IMR-90 (cell line): Measurements from ENCODE around the gene ETV7. TPM values are rescaled to one million over a fixed set of nuclear protein-coding genes. Genes with fewer than 3 reads are reported as not detected.

Experiments
- ATAC-seq: fragments of 200-7000 bp; cut with Tn5 transposase; 2 replicates; pipeline ENCODE4 v1.9.1; 2020; ENCODE audit warnings: low read depth, mild to moderate bottlenecking, moderate library complexity
- BruUV-seq: library from RNA; stranded (reverse); fragments of 400-500 nt; replicated peaks from 2 replicates; lab custom pipeline; 2021; lab: Mats Ljungman, UMichigan
- CTCF ChIA-PET: fragments of 300-600 bp; formaldehyde crosslinking; extraction: SDS; loops from one replicate; lab custom pipeline; 2021; ENCODE audit warnings: antibody characterized with exemption; lab: Yijun Ruan, JAX
- POLR2A ChIA-PET: fragments of 300-600 bp; sonication (Branson Sonifier 250); formaldehyde crosslinking; loops from one replicate; lab custom pipeline; 2022; ENCODE audit warnings: antibody characterized with exemption; ENCODE audit not compliant: unreplicated experiment; lab: Charles Lee
- DNase-seq: peaks from one replicate; pipeline ENCODE4 v3.0.0; 2013
- H2AFZ ChIP-seq: replicated peaks from 2 replicates; pipeline ENCODE3; 2013; ENCODE audit warnings: low read length, mild to moderate bottlenecking; ENCODE audit not compliant: poor library complexity
- H2AK5ac ChIP-seq: 2 replicates; pipeline ENCODE4 v1.6.1; 2013; ENCODE audit warnings: low read depth, low read length, inconsistent platforms
- H2AK9ac ChIP-seq: replicated peaks from 2 replicates; pipeline ENCODE3; 2013; ENCODE audit warnings: mild to moderate bottlenecking, low read depth, low read length, moderate library complexity; ENCODE audit not compliant: poor library complexity
- H2BK120ac ChIP-seq: 2 replicates; pipeline ENCODE4 v1.6.1; 2013; ENCODE audit warnings: low read depth, low read length, inconsistent platforms
- H2BK15ac ChIP-seq: 3 replicates; pipeline ENCODE4 v1.6.1; 2013; ENCODE audit warnings: low read depth, low read length, inconsistent platforms
- H2BK20ac ChIP-seq: 2 replicates; pipeline ENCODE4 v1.6.1; 2013; ENCODE audit warnings: low read depth, mild to moderate bottlenecking, inconsistent platforms, low read length, moderate library complexity
- H2BK5ac ChIP-seq: 2 replicates; pipeline ENCODE4 v1.6.1; 2013; ENCODE audit warnings: mild to moderate bottlenecking, low read depth, low read length, inconsistent platforms; ENCODE audit not compliant: poor library complexity, severe bottlenecking
- H3K14ac ChIP-seq: replicated peaks from 2 replicates; pipeline ENCODE4 v1.6.1; 2013; ENCODE audit warnings: low read depth, low read length, inconsistent platforms
- H3K18ac ChIP-seq: 2 replicates; pipeline ENCODE4 v1.6.1; 2013; ENCODE audit warnings: low read depth, low read length, control low read depth
- H3K23ac ChIP-seq: 2 replicates; pipeline ENCODE4 v1.6.1; 2013; ENCODE audit warnings: low read depth, low read length, inconsistent platforms
- H3K27ac ChIP-seq: 2 replicates; pipeline ENCODE4 v1.5.1; 2013; ENCODE audit warnings: mild to moderate bottlenecking, control low read depth, low read length; ENCODE audit not compliant: insufficient read depth
- H3K27me3 ChIP-seq: 2 replicates; pipeline ENCODE4 v1.6.1; 2013; ENCODE audit warnings: low read length; ENCODE audit not compliant: control insufficient read depth, insufficient read depth
- H3K36me3 ChIP-seq: 2 replicates; pipeline ENCODE4 v1.6.1; 2013; ENCODE audit warnings: low read length, mixed read lengths; ENCODE audit not compliant: control insufficient read depth, insufficient read depth
- H3K4ac ChIP-seq: 2 replicates; pipeline ENCODE4 v1.6.1; 2013; ENCODE audit warnings: low read depth, low read length, inconsistent platforms
- H3K4me1 ChIP-seq: 2 replicates; pipeline ENCODE4 v1.6.1; 2013; ENCODE audit warnings: low read length, mixed read lengths; ENCODE audit not compliant: control insufficient read depth, insufficient read depth
- H3K4me2 ChIP-seq: 2 replicates; pipeline ENCODE4 v1.6.1; 2013; ENCODE audit warnings: low read depth, mild to moderate bottlenecking, control low read depth, low read length, moderate library complexity
- H3K4me3 ChIP-seq: 2 replicates; pipeline ENCODE4 v1.5.1; 2013; ENCODE audit warnings: low read depth, mild to moderate bottlenecking, control low read depth, low read length, moderate library complexity; ENCODE audit not compliant: insufficient read depth
- H3K56ac ChIP-seq: 2 replicates; pipeline ENCODE4 v1.6.1; 2013; ENCODE audit warnings: low read length, inconsistent platforms; ENCODE audit not compliant: insufficient read depth; ENCODE audit errors: extremely low read depth
- H3K79me1 ChIP-seq, 2 experiments: 2 replicates each; pipeline ENCODE4 v1.6.1; 2013; ENCODE audit warnings: low read length in 2 of 2, inconsistent platforms in 1 of 2, low read depth in 1 of 2
- H3K9ac ChIP-seq: 2 replicates; pipeline ENCODE4 v1.6.1; 2013; ENCODE audit warnings: low read depth, low read length, control low read depth
- H3K9me1 ChIP-seq: 2 replicates; pipeline ENCODE4 v1.6.1; 2013; ENCODE audit warnings: low read length, inconsistent platforms; ENCODE audit not compliant: insufficient read depth
- H3K9me3 ChIP-seq: 2 replicates; pipeline ENCODE4 v1.6.1; 2013; ENCODE audit warnings: low read length; ENCODE audit not compliant: control insufficient read depth, insufficient read depth
- H4K20me1 ChIP-seq: 2 replicates; pipeline ENCODE4 v1.6.1; 2013; ENCODE audit warnings: low read length, inconsistent platforms; ENCODE audit not compliant: insufficient read depth
- H4K5ac ChIP-seq: 2 replicates; pipeline ENCODE4 v1.6.1; 2013; ENCODE audit warnings: mild to moderate bottlenecking, low read depth, low read length, control low read depth
- H4K8ac ChIP-seq, 2 experiments: 2 replicates each; pipeline ENCODE4 v1.6.1; 2013; ENCODE audit warnings: low read depth in 2 of 2, low read length in 2 of 2, control low read depth in 1 of 2, inconsistent platforms in 1 of 2
- H4K91ac ChIP-seq: 2 replicates; pipeline ENCODE4 v1.6.1; 2013; ENCODE audit warnings: low read depth, low read length, inconsistent platforms; ENCODE audit not compliant: insufficient read depth
- CEBPB ChIP-seq: IDR thresholded peaks from 2 replicates; pipeline ENCODE4 v1.6.1; 2012; ENCODE audit warnings: low read depth, low read length, improper control_type of control experiment
- SMC3 ChIP-seq: fragments of 150-350 bp; IDR thresholded peaks from 2 replicates; pipeline ENCODE4 v1.6.1; 2016; ENCODE audit warnings: low read depth, mild to moderate bottlenecking, antibody characterized with exemption, low read length, moderate library complexity
- WGBS, 2 experiments: methylation state at CpG; one replicate each; pipeline versions ENCODE4 v1.1.5 to v1.1.7; 2013; ENCODE audit warnings: missing lambda C conversion rate in 2 of 2; ENCODE audit not compliant: insufficient read length in 1 of 2; ENCODE audit errors: extremely low coverage in 2 of 2; 5-methylcytosine and 5-hydroxymethylcytosine counted together
- dilution Hi-C: fragments of 300-500 bp; cut with HindIII; formaldehyde crosslinking; loops from one replicate; pipeline ENCODE4 v1.14.3; 2018; ENCODE audit warnings: low sequenced_read_pairs; ENCODE audit not compliant: unreplicated experiment
- in situ Hi-C: fragments of 300-500 bp; cut with MboI; formaldehyde crosslinking; loops from 3 replicates; pipeline ENCODE4 v1.14.3; 2019; ENCODE audit warnings: low sequenced_read_pairs, inconsistent platforms, mixed read lengths
- intact Hi-C: fragments of 100-400 bp; cut with micrococcal nuclease; formaldehyde crosslinking; loops from 2 replicates; pipeline ENCODE4 v1.10.0; 2022
- polyA plus RNA-seq, 3 experiments: library from polyadenylated mRNA; depleted of rRNA; stranded (reverse); fragments of >200 nt; gene quantifications; 2 replicates each; pipeline ENCODE4 v1.2.3, GENCODE V29; 2012; ENCODE audit warnings: low replicate concordance in 1 of 3
- total RNA-seq: library from RNA; depleted of rRNA; stranded (reverse); fragments of >200 nt; gene quantifications from 2 replicates; pipeline ENCODE4 v1.2.3, GENCODE V29; 2012

The ETV7 gene
- total and polyA plus RNA-seq, 2 of the 4 experiments (the other 2 are of a cell fraction): 0.17 to 0.18 TPM

DNA sequence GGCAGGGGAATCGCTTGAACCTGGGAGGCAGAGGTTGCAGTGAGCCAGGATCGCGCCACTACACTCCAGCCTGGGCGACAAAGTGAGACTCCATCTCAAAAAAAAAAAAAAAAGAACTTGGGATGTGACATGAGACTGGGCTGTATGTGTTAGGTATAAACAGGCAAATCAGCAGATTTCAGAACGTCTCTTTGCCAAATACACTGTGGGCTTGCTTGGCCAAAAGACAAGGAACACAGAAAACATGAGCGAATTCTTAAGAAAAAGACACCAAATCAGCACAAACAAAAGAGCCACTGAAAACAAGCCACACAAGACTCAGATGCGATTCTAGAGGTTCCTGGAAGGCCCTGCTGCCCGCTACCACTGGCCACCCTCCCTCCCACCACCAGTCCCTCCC is 12.5 kb downstream of the ETV7 start:
- no peak overlapping the region for H2BK120ac ChIP-seq
- in situ Hi-C loops (no loop called here), intact Hi-C loops (no loop called here), dilution Hi-C loops (no loop called here)
- H3K23ac ChIP-seq: no peak overlapping the region
- no peak overlapping the region for H3K4ac ChIP-seq
- 80% methylated on average over 1 of the region's 8 CpGs; no CpG with 5 or more reads in 1 of the 2 experiments for WGBS, 2 experiments
- no peak overlapping the region for H2BK20ac ChIP-seq
- ChIA-PET CTCF (interaction anchor here (1.2 kb wide), 1 partner anchor 12 kb away, joined by 3 read pairs; no protein-coding TSS in a partner anchor), POLR2A (no interaction called here)
- DNase-seq: no peak
- H2BK15ac ChIP-seq: no peak overlapping the region
- H3K14ac ChIP-seq: no peak overlapping the region
- no peak overlapping the region for H2AFZ ChIP-seq
- no peak overlapping the region for H2BK5ac ChIP-seq
- no peak for ATAC-seq
- BruUV-seq: no TSS peak
- H3K9ac ChIP-seq: no peak overlapping the region
- no peak overlapping the region for H4K91ac ChIP-seq
- TF ChIP-seq SMC3 (no peak), CEBPB (no peak)
- H3K9me1 ChIP-seq: 0 out of 2 replicates have a peak, but pooled peaks cover 2% of the 10 kb centered on the region
- H4K8ac ChIP-seq: no peak overlapping the region
- H2AK9ac ChIP-seq: no peak overlapping the region
- no peak overlapping the region for H3K4me3 ChIP-seq
- H2AK5ac ChIP-seq: no peak overlapping the region
- no peaks in the 10 kb centered on the region for H3K36me3 ChIP-seq
- no peak overlapping the region for H3K4me2 ChIP-seq
- no peak overlapping the region for H4K5ac ChIP-seq
- H3K27ac ChIP-seq: no peak overlapping the region
- H3K4me1 ChIP-seq: no peaks in the 10 kb centered on the region
- H4K20me1 ChIP-seq: no peaks in the 10 kb centered on the region
- H3K18ac ChIP-seq: no peak overlapping the region
- H3K9me3 ChIP-seq: no peaks in the 10 kb centered on the region
- no peak overlapping the region for H3K56ac ChIP-seq
- H3K79me1 ChIP-seq: no peaks in the 10 kb centered on the region
- H3K27me3 ChIP-seq: peaks cover 35% of the 10 kb centered on the region
